Breast epithelium (tissue), 3 donors: ENCODE measurements around the gene RSPH3.
"Not testable (repeated sequence)": the region's sequence is repeated elsewhere in the genome, so short reads cannot be mapped to it uniquely, and the experiment has no call there.

Source experiments
- CTCF ChIP-seq, 3 donors: fragments of 450-650 bp; IDR thresholded peaks; one replicate each; pipeline ENCODE4 v1.5.1; 2016 to 2017; ENCODE audit warnings: antibody characterized with exemption in 3 of 3, mild to moderate bottlenecking in 3 of 3, moderate library complexity in 3 of 3
- POLR2A ChIP-seq: fragments of 450-650 bp; IDR thresholded peaks from one replicate; pipeline ENCODE4 v1.6.1; 2016; ENCODE audit warnings: antibody characterized with exemption, mild to moderate bottlenecking, moderate library complexity
- POLR2AphosphoS5 ChIP-seq, 3 donors: sonication (generic); formaldehyde crosslinking; IDR thresholded peaks; one replicate each; pipeline ENCODE4 v1.6.1; 2017; ENCODE audit warnings: antibody characterized with exemption in 3 of 3

DNA sequence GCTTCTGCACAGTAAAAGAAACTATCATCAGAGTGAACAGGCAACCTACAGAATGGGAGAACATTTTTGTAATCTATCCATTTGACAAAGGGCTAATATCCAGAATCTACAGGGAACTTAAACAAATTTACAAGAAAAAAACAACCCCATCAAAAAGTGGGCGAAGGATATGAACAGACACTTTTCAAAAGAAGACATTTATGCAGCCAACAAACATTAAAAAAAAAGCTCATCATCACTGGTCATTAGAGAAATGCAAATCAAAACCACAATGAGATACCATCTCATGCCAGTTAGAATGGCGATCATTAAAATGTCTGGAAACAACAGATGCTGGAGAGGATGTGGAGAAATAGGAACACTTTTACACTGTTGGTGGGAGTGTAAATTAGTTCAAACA, 48.4 kb downstream of the RSPH3 start:
- TF ChIP-seq POLR2A; CTCF (IDR thresholded peaks at IDR 0.05); POLR2AphosphoS5 (IDR thresholded peaks at IDR 0.05): not testable (repeated sequence)
